Measurements from ENCODE around the gene UTP4. TPM values are rescaled to one million over a fixed set of nuclear protein-coding genes. Genes with fewer than 3 reads are reported as not detected.

The UTP4 gene
- total and polyA plus RNA-seq, 2 donors (not counting 3 experiments of a cell fraction or from before 2014, with no cell fraction given) = 56.1 to 59.5 TPM

GRCh38 chr16:69217433-69217832 is 85.0 kb downstream of the UTP4 start:
- TF ChIP-seq EZH2 (IDR thresholded peaks at IDR 0.05; ENCODE audit: borderline replicate concordance, low read depth, low read length, severe bottlenecking) (no peak), POLR2AphosphoS5 (IDR thresholded peaks at IDR 0.05; ENCODE audit: insufficient read depth, low read depth, low read length) (peak; percentile 63), POLR2A (IDR thresholded peaks at IDR 0.05; ENCODE audit: low read depth, low read length) (no peak), GATA2 (IDR thresholded peaks at IDR 0.05; ENCODE audit: insufficient read depth, insufficient read length, low read depth, low read length) (peak; percentile 94), MAX (IDR thresholded peaks at IDR 0.05; ENCODE audit: insufficient read depth, insufficient read length) (no peak), MYC (IDR thresholded peaks at IDR 0.05; ENCODE audit: low read depth, low read length) (no peak), FOS (IDR thresholded peaks at IDR 0.05; ENCODE audit: borderline replicate concordance, insufficient read depth, low read length) (peak; percentile 97), CTCF (IDR thresholded peaks at IDR 0.05; ENCODE audit: extremely low read depth in 1 of 2, insufficient read depth in 1 of 2, low read depth in 1 of 2, low read length in 2 of 2) (no peak), JUN (IDR thresholded peaks at IDR 0.05; ENCODE audit: borderline replicate concordance, insufficient read depth, insufficient read length, low read depth) (peak; percentile 92)
- H2AFZ ChIP-seq (ENCODE audit: low read depth, low read length) = no peak overlapping the region
- FAIRE-seq (peak; percentile 57), DNase-seq (ENCODE audit: low read depth, low spot score) (peak; percentile 87)
- H3K9me3 ChIP-seq (replicated peaks; ENCODE audit: control insufficient read depth, insufficient read depth, low read length) = no peaks in the 10 kb centered on the region
- intact Hi-C loops (cut with micrococcal nuclease) = loop anchor here (1.0 kb wide), 1 partner anchor 8 kb away; no protein-coding TSS in a partner anchor
- H3K4me2 ChIP-seq (ENCODE audit: insufficient read depth, low read length) = peak overlapping the region; percentile 91
- dilution Hi-C loops (cut with MboI; ENCODE audit: extremely low pct_ligation_motif_present, low sequenced_read_pairs) = no loop called here
- H3K36me3 ChIP-seq (ENCODE audit: control insufficient read depth in 2 of 2, extremely low read depth in 1 of 2, insufficient read depth in 2 of 2, low read length in 2 of 2) = no peaks in the 10 kb centered on the region
- no peaks in the 10 kb centered on the region for H3K27me3 ChIP-seq (ENCODE audit: control insufficient read depth in 2 of 2, insufficient read depth in 2 of 2, low read length in 2 of 2)
- H3K4me1 ChIP-seq (ENCODE audit: control insufficient read depth, extremely low read depth, insufficient read depth, low read length) = peaks cover 55% of the 10 kb centered on the region
- no TSS peak for BruUV-seq (replicated peaks)
- POLR2A ChIA-PET = interaction anchor here (1.0 kb wide), 1 partner anchor 31 kb away, joined by 3 read pairs; the partner anchor contains the start of gene SNTB2
- peaks cover 72% of the 10 kb centered on the region for H3K79me2 ChIP-seq (ENCODE audit: control insufficient read depth, insufficient read depth, low read length)
- peak overlapping the region in 1 of 3 experiments; percentile 17 for H3K4me3 ChIP-seq (replicated peaks in 1 of 3; ENCODE audit: insufficient read depth in 1 of 3, low read depth in 1 of 3, low read length in 3 of 3)
- peaks cover 2% of the 10 kb centered on the region for H3K9me1 ChIP-seq (replicated peaks; ENCODE audit: control insufficient read depth, extremely low read depth, insufficient read depth, low read length)
- no peaks in the 10 kb centered on the region for H4K20me1 ChIP-seq (replicated peaks; ENCODE audit: control insufficient read depth, extremely low read depth, insufficient read depth, low read length)
- H3K27ac ChIP-seq (ENCODE audit: insufficient read depth, low read depth, low read length) = peak overlapping the region; percentile 87
- peak overlapping the region; percentile 68 for H3K9ac ChIP-seq (replicated peaks; ENCODE audit: extremely low read depth, insufficient read depth, low read length)
- CTCF ChIA-PET = interaction anchor here (0.6 to 1.6 kb wide), 16 partner anchors 9 to 370 kb away, joined by 3 to 11 read pairs (median 4); partner anchors contain the start of gene SNTB2

Small RNA genes lying within 50 kb of the gene (small RNA-seq; reads per million reads assigned to genes)
- gene RF00019 (ENCODE audit: insufficient read depth, insufficient read length, low read depth, low replicate concordance) = not detected
- 1.3 reads per million for gene RNU6-22P (ENCODE audit: insufficient read depth, insufficient read length, low read depth, low replicate concordance)

Other genes with a start within 250 kb of the UTP4 start
- gene HAS3, start 27.0 kb upstream of the UTP4 start, total RNA-seq = 1.8 TPM in 2 replicates
- gene HAS3, start 27.0 kb upstream of the UTP4 start, polyA plus RNA-seq = 1.5 and 2.3 TPM in 2 replicates
- 131 and 139 TPM in 2 replicates for gene CHTF8, start 61 bp upstream of the UTP4 start, total RNA-seq
- gene CHTF8, start 61 bp upstream of the UTP4 start, polyA plus RNA-seq = 118 and 128 TPM in 2 replicates
- 73.7 and 76.2 TPM in 2 replicates for gene SNTB2, start 54.5 kb downstream of the UTP4 start, total RNA-seq
- gene SNTB2, start 54.5 kb downstream of the UTP4 start, polyA plus RNA-seq = 19.4 and 24.9 TPM in 2 replicates
- gene VPS4A, start 178.7 kb downstream of the UTP4 start, total RNA-seq = 34.8 and 37.1 TPM in 2 replicates
- gene VPS4A, start 178.7 kb downstream of the UTP4 start, polyA plus RNA-seq = 20.9 and 22.3 TPM in 2 replicates
- gene PDF, start 197.9 kb downstream of the UTP4 start, total RNA-seq = 13.3 and 16.7 TPM in 2 replicates
- 12.1 and 13.1 TPM in 2 replicates for gene PDF, start 197.9 kb downstream of the UTP4 start, polyA plus RNA-seq
- 25.1 and 31.6 TPM in 2 replicates for gene COG8, start 206.9 kb downstream of the UTP4 start, total RNA-seq
- gene COG8, start 206.9 kb downstream of the UTP4 start, polyA plus RNA-seq = 29.0 and 33.2 TPM in 2 replicates
- gene NIP7, start 207.1 kb downstream of the UTP4 start, total RNA-seq = 40.9 and 46.8 TPM in 2 replicates
- 8.1 and 8.8 TPM in 2 replicates for gene NIP7, start 207.1 kb downstream of the UTP4 start, polyA plus RNA-seq
- 0.37 and 1.2 TPM in 2 replicates for gene TMED6, start 219.1 kb downstream of the UTP4 start, total RNA-seq
- gene TMED6, start 219.1 kb downstream of the UTP4 start, polyA plus RNA-seq = not detected in 2 replicates

Measured in endothelial cell of umbilical vein (primary cell).